Thoracic aorta (tissue), 2 donors: Measurements from ENCODE around the gene TNFRSF6B. TPM values are rescaled to one million over a fixed set of nuclear protein-coding genes. Genes with fewer than 3 reads are reported as not detected.

Experiments
- ATAC-seq: fragments of 150-250 bp; one replicate; pipeline ENCODE4 v1.8.0; 2017; ENCODE audit warnings: low read depth; ENCODE audit not compliant: insufficient number of reproducible peaks, low FRiP score
- DNase-seq: peaks from one replicate; pipeline ENCODE4 v3.0.0-alpha.2; 2020; ENCODE audit warnings: low spot score
- H3K27ac ChIP-seq, 2 donors: fragments of 200-600 bp; sonication (generic); 1 replicate in 1 of 2; 2 replicates in 1 of 2; pipeline ENCODE4 v1.5.1; 2016; ENCODE audit warnings: mild to moderate bottlenecking in 2 of 2, moderate library complexity in 2 of 2
- H3K27me3 ChIP-seq: fragments of 200-600 bp; sonication (generic); replicated peaks from 2 replicates; pipeline ENCODE4 v1.6.0; 2016; ENCODE audit warnings: mild to moderate bottlenecking; ENCODE audit not compliant: insufficient read depth
- H3K36me3 ChIP-seq: fragments of 200-600 bp; sonication (generic); one replicate; pipeline ENCODE4 v1.5.1; 2016
- H3K4me1 ChIP-seq, 2 donors: fragments of 200-600 bp; sonication (generic); 1 replicate in 1 of 2; 2 replicates in 1 of 2; pipeline versions ENCODE4 v1.5.1 to v1.6.0; 2016; ENCODE audit warnings: low read depth in 2 of 2, mild to moderate bottlenecking in 1 of 2; ENCODE audit not compliant: control insufficient read depth in 1 of 2
- H3K4me3 ChIP-seq: fragments of 200-600 bp; sonication (generic); 2 replicates; pipeline ENCODE4 v1.5.1; 2016; ENCODE audit warnings: mild to moderate bottlenecking
- H3K9me3 ChIP-seq: fragments of 200-600 bp; sonication (generic); 2 replicates; pipeline ENCODE4 v1.5.1; 2016
- CTCF ChIP-seq: fragments of 200-600 bp; sonication (generic); IDR thresholded peaks from one replicate; pipeline ENCODE4 v1.5.1; 2019; ENCODE audit warnings: antibody characterized with exemption
- total RNA-seq, 2 donors: library from RNA; depleted of rRNA; stranded (reverse); fragments of >200 nt; gene quantifications; one replicate each; pipeline versions ENCODE4 v1.1.0 to v1.2.3, GENCODE V29; 2016

TNFRSF6B gene
- total RNA-seq, 2 donors from 2014 or later = 32.9 to 98.9 TPM

- Histone ChIP-seq H3K4me1 (no peaks in the 10 kb centered on the region), H3K27ac (no peak overlapping the region), H3K27me3 (no peaks in the 10 kb centered on the region), H3K9me3 (no peaks in the 10 kb centered on the region), H3K4me3 (no peak overlapping the region), H3K36me3 (peaks cover 29% of the 10 kb centered on the region)
- ATAC-seq (no peak), DNase-seq (no peak)
- TF ChIP-seq CTCF = no peak
Observed at GRCh38 chr20:63731410-63731809, 35.0 kb downstream of the TNFRSF6B start.

DNA sequence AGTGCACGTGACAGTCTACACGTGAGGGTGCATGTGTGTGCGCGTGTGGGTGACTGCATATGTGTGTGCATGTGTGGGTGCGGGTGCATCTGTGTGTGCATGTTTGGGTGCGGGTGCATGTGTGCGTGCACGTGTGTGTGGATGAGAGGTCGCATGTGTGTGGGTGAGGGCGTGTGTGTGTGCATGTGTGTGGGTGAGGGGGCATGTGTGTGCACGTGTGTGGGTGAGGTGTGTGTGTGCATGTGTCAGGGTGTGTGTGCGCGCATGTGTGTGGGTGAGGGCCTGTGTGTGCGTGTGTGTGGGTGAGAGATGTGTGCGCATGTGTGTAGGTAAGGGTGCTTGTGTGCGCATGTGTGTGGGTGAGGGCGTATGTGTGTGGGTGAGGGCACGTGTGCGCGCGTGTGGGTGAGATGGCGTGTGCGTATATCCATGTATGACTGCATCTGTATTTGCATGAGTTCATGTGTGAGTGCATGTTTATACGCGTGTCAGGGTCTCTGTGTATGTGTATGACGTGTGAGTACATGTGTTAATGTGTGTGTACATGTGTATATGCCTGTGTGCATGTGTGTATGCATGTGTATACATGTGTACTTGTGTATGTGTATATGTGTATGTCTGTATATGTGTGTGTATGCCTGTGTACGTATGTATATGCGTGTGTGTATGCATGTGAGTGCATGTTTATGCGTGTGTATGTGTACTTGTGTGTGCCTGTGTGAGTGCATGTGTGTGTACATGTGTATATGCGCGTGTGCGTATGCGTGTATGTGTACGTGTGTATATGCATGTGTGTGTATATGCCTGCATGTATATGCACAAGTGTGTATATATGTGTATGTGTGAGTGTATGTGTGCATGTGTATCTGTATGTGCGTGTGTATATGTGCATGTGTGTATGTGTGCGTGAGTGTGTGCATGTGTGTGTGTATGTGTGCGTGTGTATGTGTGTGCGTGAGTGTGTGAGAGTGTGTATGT lies 36.0 kb downstream of the TNFRSF6B start:
- ATAC-seq (no peak), DNase-seq (no peak)
- Histone ChIP-seq H3K36me3 (peaks cover 29% of the 10 kb centered on the region), H3K9me3 (no peaks in the 10 kb centered on the region), H3K27me3 (no peaks in the 10 kb centered on the region), H3K27ac (no peak overlapping the region), H3K4me3 (no peak overlapping the region), H3K4me1 (no peaks in the 10 kb centered on the region)
- no peak for TF ChIP-seq CTCF

GRCh38 chr20:63733117-63733516 lies 36.7 kb downstream of the TNFRSF6B start:
- Histone ChIP-seq H3K36me3 (peaks cover 29% of the 10 kb centered on the region), H3K27ac (no peak overlapping the region), H3K4me3 (no peak overlapping the region), H3K4me1 (peaks cover 0 to under 1% of the 10 kb centered on the region in 2 donors), H3K9me3 (no peaks in the 10 kb centered on the region), H3K27me3 (no peaks in the 10 kb centered on the region)
- ATAC-seq (no peak), DNase-seq (no peak)
- TF ChIP-seq CTCF = no peak

- Histone ChIP-seq H3K27ac (no peak overlapping the region), H3K27me3 (no peaks in the 10 kb centered on the region), H3K4me3 (no peak overlapping the region), H3K36me3 (peaks cover 29% of the 10 kb centered on the region), H3K9me3 (no peaks in the 10 kb centered on the region), H3K4me1 (peaks cover 4 to 6% of the 10 kb centered on the region in 2 donors)
- no peak for TF ChIP-seq CTCF
- ATAC-seq = no peak
- DNase-seq = no peak
Observed at GRCh38 chr20:63733579-63734081, 37.2 kb downstream of the TNFRSF6B start.

DNA sequence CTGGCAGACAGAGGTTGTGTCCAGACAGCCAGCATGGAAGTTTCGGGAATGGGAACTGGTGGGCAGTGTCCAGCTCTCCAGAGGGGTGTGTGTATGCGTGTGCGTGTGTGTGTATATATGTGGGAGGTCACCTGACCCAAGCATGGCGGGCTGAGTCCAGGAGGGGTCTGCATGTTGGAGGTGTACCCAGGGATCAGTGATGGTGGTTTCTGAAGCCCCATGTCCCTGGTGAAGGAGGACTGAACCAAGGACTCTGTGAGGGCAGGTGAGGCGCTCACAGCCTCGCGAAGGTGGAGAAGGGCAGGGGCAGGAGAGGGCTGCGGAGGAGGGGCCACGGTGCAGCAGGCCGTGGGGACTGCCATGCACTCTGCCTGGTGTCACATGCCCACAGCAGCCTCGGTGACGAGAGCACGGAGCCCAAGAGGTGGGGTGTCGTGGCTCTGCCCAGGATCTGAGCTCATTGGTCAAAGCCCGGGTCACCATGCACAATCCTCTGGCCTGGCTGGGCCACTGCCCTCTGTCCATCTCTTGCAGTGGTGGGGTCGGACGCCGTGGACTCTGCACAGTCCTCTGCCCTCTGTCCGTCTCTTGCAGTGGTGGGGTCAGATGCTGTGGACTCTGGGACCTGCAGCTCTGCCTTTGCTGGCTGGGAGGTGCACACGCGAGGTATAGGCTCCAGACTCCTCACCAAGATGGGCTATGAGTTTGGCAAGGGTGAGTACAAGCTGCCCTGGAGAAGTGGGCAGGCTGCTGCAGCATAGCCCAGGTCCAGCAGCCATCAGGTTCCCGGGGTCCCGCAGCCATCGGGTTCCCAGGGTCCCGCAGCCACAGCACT lies 37.9 kb downstream of the TNFRSF6B start:
- H3K4me3 ChIP-seq = no peak overlapping the region
- ATAC-seq (no peak), DNase-seq (no peak)
- TF ChIP-seq CTCF = no peak
- H3K9me3 ChIP-seq = no peaks in the 10 kb centered on the region
- peaks cover 8 to 12% of the 10 kb centered on the region in 2 donors for H3K4me1 ChIP-seq
- no peaks in the 10 kb centered on the region for H3K27me3 ChIP-seq
- H3K36me3 ChIP-seq = peaks cover 29% of the 10 kb centered on the region
- H3K27ac ChIP-seq = no peak overlapping the region
